ENCODE results near the gene TRPV6. TPM values are rescaled to one million over a fixed set of nuclear protein-coding genes. Genes with fewer than 3 reads are reported as not detected.

Gene TRPV6
- total and polyA plus RNA-seq, 8 donors = 2.6 to 11.7 (median 7.7) TPM; not detected in 1

DNA sequence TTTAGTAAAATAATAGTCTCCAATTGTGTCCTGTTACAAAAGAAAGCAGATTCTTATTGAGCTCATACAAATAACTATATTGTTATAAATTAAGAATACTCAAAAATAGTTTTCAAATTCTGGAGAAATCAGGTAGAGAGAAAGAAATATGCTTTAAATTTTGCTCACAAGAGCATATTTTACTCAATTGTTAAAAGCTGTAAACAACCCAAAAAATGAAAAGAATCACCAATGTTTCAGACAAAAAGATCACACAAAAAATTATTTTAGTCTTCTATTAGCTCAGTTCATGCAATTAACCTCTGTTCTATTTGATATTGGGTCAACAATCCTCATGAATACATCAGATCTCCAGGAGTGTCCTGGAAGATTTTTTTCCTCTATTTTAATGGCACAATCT is 18.6 kb upstream of the TRPV6 start:
- no peaks in the 10 kb centered on the region for H3K36me3 ChIP-seq
- H3K9me3 ChIP-seq = peaks cover 0 to 5% (median 2%) of the 10 kb centered on the region in 4 donors
- TF ChIP-seq EP300 (IDR thresholded peaks at IDR 0.05) (no peak), POLR2A (IDR thresholded peaks at IDR 0.05) (no peak)
- H3K27ac ChIP-seq = no peak overlapping the region
- no peak overlapping the region for H3K4me3 ChIP-seq
- no peaks in the 10 kb centered on the region for H3K27me3 ChIP-seq
- H3K4me1 ChIP-seq = peaks cover under 1 to 9% (median 1%) of the 10 kb centered on the region in 4 donors
- no peak for DNase-seq
- intact Hi-C loops (cut with DNase I; ENCODE audit: low total_unique reads) = no loop called here

DNA sequence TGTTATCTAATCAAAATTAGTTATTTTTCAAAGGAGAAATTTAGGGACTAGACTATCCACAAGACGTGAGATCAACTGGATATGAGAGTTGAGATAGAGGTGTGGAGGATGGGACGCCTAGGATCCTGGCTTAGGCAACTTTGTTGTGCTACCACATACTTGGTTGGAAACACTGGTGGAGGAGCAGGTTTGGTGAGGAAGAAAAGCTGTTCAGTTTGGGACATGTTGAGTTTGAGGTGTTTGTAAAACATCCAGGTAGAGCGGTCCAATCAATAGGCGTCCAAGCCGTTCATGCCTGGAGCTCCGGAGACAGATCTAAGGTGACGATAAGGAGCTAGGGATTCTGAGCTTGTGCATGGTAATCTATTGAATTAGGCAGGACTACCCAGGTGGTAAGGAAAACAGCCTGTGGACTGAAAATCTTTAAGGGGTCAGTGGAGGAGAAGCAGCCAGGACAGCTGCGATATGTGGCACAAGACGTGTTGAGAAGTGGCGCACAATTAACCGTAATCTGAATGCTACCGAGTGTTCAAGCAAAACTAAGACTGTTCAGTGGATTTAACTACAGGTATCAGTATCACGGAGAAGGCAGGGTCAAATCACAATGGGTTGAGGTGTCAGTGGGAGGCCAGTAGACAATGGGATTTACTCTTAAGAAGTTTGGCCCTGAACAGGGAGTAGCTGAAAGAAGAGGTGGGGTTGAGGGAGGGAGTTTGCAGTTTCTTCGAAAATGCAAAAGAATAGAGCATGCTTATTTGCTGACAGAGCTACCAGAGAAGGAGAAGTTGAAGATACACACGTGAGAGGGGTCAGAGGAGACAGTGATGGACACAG is 16.1 kb upstream of the TRPV6 start:
- no peak for DNase-seq

GRCh38 chr7:142899661-142900060 is 14.1 kb upstream of the TRPV6 start:
- intact Hi-C loops (cut with DNase I; ENCODE audit: low total_unique reads) = no loop called here
- no peak for DNase-seq
- 40 to 54% (median 48%) methylated on average over 3 of the region's 3 CpGs for WGBS, 5 donors
- peaks cover 0 to 9% (median 0%) of the 10 kb centered on the region in 3 donors for H3K27me3 ChIP-seq
- TF ChIP-seq POLR2A (IDR thresholded peaks at IDR 0.05) = no peak
- no peak for TF ChIP-seq EP300 (IDR thresholded peaks at IDR 0.05)
- TF ChIP-seq POLR2AphosphoS5 (IDR thresholded peaks at IDR 0.05) = no peak
- TF ChIP-seq, protein P1, sequence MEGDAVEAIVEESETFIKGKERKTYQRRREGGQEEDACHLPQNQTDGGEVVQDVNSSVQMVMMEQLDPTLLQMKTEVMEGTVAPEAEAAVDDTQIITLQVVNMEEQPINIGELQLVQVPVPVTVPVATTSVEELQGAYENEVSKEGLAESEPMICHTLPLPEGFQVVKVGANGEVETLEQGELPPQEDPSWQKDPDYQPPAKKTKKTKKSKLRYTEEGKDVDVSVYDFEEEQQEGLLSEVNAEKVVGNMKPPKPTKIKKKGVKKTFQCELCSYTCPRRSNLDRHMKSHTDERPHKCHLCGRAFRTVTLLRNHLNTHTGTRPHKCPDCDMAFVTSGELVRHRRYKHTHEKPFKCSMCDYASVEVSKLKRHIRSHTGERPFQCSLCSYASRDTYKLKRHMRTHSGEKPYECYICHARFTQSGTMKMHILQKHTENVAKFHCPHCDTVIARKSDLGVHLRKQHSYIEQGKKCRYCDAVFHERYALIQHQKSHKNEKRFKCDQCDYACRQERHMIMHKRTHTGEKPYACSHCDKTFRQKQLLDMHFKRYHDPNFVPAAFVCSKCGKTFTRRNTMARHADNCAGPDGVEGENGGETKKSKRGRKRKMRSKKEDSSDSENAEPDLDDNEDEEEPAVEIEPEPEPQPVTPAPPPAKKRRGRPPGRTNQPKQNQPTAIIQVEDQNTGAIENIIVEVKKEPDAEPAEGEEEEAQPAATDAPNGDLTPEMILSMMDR (IDR thresholded peaks at IDR 0.05) = no peak
- no peak overlapping the region for H3K27ac ChIP-seq
- H3K4me3 ChIP-seq = no peak overlapping the region
- peaks cover 0 to 5% (median 2%) of the 10 kb centered on the region in 4 donors for H3K9me3 ChIP-seq
- no peaks in the 10 kb centered on the region for H3K36me3 ChIP-seq
- H3K4me1 ChIP-seq = no peaks in the 10 kb centered on the region

More for the DNA sequence above, 16.1 kb upstream of the TRPV6 start:
- H3K4me3 ChIP-seq = no peak overlapping the region
- H3K36me3 ChIP-seq = no peaks in the 10 kb centered on the region
- no peak overlapping the region for H3K27ac ChIP-seq
- no peaks in the 10 kb centered on the region for H3K4me1 ChIP-seq
- no peak for TF ChIP-seq POLR2AphosphoS5 (IDR thresholded peaks at IDR 0.05)
- no peak for TF ChIP-seq EP300 (IDR thresholded peaks at IDR 0.05)
- TF ChIP-seq, protein P1 (IDR thresholded peaks at IDR 0.05) = no peak
- no peak for TF ChIP-seq POLR2A (IDR thresholded peaks at IDR 0.05)
- WGBS, 5 donors = 62 to 72% (median 66%) methylated on average over 15 of the region's 15 CpGs
- intact Hi-C loops (cut with DNase I; ENCODE audit: low total_unique reads) = no loop called here
- peaks cover 0 to 4% (median 0%) of the 10 kb centered on the region in 3 donors for H3K27me3 ChIP-seq
- H3K9me3 ChIP-seq = peaks cover 0 to 5% (median 2%) of the 10 kb centered on the region in 4 donors

DNA sequence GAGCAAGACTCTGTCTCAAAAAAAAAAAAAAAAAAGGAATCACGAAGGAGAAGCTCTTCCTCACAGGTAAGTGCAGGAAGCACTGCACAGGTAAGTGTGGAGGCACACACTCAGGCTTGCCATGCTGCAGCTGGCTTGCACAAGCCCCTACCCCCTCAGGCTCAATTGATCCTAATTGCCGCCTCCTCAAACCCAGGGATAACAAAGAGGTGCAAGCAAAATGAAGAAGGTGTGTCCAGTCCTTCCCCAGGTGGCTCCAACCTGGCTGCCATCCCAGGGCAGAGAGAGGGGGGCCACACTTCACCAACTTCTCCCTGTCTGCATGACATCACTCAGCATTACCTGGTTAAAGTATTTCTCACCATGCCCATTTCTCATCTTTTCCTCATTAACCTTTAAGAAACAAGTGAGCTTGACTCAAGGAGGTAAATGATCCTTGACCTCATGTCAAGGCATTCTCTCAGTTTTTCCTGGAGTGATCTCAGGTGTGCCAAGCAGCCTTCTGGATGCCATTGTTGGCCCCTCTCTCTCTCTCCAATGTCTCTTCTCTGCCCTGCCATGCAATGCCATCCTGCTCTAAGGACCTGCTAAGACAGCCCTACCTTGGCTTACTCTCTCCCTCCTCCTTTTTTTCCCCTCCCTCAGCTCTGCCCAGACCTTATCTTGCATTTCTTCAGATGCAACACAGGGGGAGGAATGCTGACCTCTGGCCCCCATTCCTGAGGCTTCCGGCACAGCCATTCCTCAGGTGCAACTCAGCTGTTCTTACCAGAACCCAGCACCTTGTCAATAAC is 13.0 kb upstream of the TRPV6 start:
- TF ChIP-seq, protein P1 (IDR thresholded peaks at IDR 0.05) = no peak
- no peak overlapping the region for H3K27ac ChIP-seq
- no peaks in the 10 kb centered on the region for H3K4me1 ChIP-seq
- H3K9me3 ChIP-seq = no peaks in the 10 kb centered on the region
- intact Hi-C loops (cut with DNase I; ENCODE audit: low total_unique reads) = no loop called here
- no peak overlapping the region for H3K4me3 ChIP-seq
- WGBS, 5 donors = 32 to 69% (median 45%) methylated on average over 3 of the region's 3 CpGs
- DNase-seq = peak in 1 of 2 donors; percentile 15
- no peaks in the 10 kb centered on the region for H3K36me3 ChIP-seq
- H3K27me3 ChIP-seq = peaks cover 0 to 9% (median 0%) of the 10 kb centered on the region in 3 donors
